Activated CD8-positive, alpha-beta memory T cell treated with anti-CD3 and anti-CD28 coated beads, Interleukin-2, amount 50 U/mL, for 24 hours (primary cell): ENCODE measurements around the gene UCP2.

Source experiments
- DNase-seq: peaks from one replicate; pipeline ENCODE4 v3.0.0-alpha.2; 2020; ENCODE audit errors: extremely low read depth

The UCP2 gene

DNA sequence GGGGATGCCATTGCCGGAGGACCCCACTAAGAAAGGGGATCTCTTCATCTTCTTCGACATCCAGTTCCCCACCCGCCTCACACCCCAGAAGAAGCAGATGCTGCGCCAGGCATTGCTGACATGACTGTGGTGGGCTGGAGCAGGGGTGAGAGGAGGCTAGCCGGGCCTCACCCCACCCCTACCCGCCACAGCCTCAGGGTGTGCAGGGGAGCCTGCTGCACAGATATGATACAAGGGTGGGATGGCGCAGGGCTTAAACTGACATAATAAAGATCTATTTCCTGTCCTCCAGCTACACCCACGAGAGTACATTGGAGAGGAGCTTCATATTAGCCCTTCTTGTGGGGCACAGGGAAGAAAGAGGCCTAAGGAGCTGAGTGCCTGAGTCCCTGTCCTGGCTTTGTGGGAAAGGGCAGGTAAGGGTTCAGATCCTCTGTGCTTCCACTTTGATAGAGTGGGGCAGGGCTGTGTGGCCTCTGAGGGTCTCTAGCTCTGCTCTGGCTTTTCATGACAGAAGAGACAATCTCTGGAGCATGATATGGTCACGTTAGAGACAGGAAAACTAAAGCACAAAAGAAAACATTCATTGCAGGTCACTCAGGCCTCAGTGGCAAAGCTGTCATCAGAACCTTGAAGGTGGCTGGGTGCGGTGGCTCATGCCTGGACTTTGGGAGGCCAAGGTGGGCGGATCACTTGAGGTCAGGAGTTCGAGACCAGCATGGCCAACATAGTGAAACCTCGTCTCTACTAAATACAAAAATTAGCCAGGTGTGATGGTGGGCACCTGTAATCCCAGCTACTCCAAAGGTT, 12.4 kb downstream of the UCP2 start:
- no peak for DNase-seq

GRCh38 chr11:73969091-73969490, 13.6 kb downstream of the UCP2 start:
- DNase-seq, result no peak

- DNase-seq, result no peak
Measured at GRCh38 chr11:73968356-73968966, 14.2 kb downstream of the UCP2 start.

DNA sequence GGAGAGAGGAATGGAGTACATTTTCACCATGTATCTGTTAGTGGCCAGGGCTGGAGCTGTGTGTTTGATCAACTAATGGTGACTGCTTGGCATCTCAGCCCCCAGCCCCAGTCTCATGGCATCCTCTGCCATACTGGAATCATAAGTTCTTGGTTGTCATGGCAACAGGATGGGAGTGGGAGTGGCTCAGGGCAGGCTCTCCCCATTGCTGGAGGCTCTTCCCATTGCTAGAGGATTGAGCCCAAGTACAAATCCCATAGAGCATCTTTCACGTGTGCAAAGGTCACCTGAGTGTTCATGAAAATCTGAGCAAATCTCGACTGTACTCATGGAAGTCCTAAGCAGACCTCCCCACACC, 16.9 kb downstream of the UCP2 start:
- no peak for DNase-seq

GRCh38 chr11:73965076-73965763, 17.4 kb downstream of the UCP2 start:
- no peak for DNase-seq

- no peak for DNase-seq
Measured at GRCh38 chr11:73963861-73964260, 18.8 kb downstream of the UCP2 start.

DNA sequence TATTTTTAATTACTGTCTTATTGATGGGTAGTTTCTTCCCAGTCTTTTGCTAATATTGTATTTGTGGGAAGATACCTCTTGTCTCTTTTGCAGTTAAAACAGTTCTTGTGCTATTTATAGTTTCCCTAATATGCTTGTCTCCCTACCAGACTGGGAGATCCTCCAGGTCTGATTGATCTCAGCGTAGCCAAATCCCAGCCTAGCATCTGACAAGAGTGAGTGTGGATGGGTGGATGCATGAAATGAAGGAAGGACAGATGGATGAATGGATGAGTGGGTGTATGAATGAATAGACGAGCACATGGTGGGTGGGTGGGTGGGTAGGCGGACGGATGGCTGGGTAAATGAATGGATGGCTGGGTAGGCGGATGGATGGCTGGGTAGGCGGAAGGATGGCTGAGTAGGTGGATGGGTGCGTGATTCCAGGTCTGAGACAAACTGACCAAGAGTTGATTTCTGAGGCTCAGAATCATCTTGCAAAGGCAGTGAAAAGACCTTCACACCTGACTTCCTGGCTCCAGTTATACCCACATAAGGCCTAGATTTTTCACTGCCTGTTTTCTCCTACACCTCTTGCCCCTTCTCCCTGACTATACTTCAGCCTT, 20.4 kb downstream of the UCP2 start:
- no peak for DNase-seq

DNA sequence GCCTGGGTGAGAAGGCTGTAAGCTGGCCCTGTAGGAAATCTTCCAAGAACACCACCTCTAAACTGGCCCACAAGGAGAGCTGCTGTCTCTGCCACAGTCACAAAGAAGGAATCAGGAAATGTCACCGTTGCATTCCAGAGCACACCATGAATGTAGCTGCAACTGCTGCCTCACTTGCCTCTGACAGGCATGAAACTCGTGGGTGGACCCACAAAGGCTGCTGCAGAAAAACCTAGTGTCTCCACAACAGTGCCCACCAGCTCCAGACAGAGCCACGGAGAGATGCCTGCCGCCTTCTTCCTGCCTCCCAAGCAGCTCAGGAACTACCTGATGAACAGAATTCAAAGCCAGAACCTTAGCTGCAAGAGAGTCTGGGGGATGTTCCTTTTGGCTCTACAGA, 21.3 kb downstream of the UCP2 start:
- DNase-seq, result no peak

- DNase-seq, result no peak
Measured at GRCh38 chr11:73958521-73959141, 24.0 kb downstream of the UCP2 start.

GRCh38 chr11:73957654-73958361, 24.8 kb downstream of the UCP2 start:
- no peak for DNase-seq

GRCh38 chr11:73956876-73957653, 25.6 kb downstream of the UCP2 start:
- no peak for DNase-seq

DNA sequence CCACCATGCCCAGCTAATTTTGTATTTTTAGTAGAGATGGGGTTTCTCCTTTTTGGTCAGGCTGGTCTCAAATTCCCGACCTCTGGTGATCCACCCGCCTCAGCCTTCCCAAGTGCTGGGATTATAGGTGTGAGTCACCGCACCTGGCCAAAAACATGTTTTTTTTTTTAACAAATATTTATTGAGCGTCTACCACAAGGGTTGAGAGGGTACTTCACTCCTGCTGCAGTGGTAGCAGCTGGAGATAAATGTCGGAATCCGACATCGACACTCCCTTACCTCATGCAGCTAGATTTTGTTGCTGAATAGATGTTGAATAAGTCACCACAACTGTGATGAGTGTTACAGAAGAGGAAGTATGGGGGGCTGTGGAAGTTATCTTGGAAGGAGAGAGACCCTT, 30.8 kb downstream of the UCP2 start:
- no peak for DNase-seq

DNA sequence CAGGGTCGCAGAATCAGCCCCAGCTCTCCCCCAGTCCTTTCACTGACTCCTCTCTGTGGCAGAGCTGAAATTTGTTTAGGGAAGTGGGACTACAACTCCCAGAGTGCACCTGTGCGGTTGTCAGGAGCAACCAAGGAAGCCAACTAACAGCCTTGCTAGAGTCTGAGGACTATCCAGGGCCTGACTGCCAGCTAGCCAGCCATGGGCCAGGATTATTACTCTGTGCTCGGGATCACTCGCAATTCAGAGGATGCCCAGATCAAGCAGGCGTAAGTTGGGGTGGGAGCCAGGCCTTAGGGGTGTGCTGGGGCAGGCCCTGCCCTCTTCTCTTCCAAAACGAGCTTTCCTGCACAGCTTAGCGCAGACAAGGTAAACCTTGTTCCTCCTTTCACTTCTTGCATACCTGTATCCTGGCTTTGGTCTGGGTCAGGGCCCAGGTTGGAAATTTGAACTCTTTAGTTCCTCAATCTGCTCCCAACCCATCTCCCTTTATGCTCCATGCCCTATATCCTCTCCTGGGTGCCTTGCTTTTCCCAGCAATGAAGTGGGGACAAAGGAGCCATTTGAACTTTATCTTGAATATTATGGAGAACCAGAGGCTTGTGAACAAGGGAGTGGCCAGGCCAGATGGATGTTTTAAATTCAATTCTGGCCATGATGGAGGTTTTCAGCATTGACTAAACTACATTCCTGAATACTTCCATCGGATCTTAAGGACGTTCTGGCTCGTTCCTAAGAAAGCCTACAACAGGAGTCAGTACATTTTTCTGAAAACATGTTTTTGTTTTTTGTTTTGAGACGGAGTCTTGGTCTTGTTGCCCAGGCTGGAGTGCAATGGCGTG, 31.6 kb downstream of the UCP2 start, which contains the start of gene DNAJB13:
TSS of gene DNAJB13 (plus strand) at position 158 of the 842 bp plus-strand sequence. CDS start at position 202, 44 bp downstream.
- DNase-seq, result no peak

DNA sequence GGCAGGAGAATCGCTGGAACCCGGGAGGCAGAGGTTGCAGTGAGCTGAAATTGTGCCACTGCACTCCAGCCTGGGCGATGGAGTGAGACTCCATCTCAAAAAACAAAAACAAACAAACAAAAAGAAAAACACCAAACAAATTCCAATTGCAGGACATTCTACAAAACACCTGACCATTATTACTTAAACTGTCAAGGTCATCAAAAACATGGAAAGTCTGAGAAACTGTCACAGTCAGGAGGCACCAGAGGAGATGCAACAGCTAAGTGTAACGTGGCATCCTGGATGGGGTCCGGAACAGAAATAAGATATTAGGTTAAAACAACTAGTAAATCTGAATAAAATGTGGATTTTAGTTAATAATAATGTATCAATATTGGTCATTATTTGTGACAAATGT, 32.7 kb downstream of the UCP2 start:
- DNase-seq, result no peak

GRCh38 chr11:73949246-73949645, 33.4 kb downstream of the UCP2 start:
- no peak for DNase-seq

- DNase-seq, result no peak
Measured at GRCh38 chr11:73946798-73947458, 35.7 kb downstream of the UCP2 start.

DNA sequence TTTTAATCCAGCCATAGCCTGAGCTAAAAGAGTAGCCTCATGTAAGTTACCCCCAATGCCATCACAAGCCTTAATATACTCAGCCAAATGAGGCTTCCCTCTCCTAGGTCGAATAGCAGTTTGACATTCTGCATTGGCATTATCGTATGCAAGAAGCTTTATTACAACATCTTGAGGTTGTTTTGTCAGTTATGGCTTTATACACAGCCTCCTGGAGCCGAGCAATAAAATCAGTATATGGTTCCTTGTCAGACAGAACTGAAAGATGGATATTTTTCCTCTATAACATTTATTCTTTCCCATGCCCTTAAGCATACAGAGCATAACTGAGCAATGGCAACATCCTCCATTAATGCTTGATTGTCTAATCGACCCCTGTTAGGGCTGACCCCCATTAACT, 37.2 kb downstream of the UCP2 start:
- no peak for DNase-seq

DNA sequence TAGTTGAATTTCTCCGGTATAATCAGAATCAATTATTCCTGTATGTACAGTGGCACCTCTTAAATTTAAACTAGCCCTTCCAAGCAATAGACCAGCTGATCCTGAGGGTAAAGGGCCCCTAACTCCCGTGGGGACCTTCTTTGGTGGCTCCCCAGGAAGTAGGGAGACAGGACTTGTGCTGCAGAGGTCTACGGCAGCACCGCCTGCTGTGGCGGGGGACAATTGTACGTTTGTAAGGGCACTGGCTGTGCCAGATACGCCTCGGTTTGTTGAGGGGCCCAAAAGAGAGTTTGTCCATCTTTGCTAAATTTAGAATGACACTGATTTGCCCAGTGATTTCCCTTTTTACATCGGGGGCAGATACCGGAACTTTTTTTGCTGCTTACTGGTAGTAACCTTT, 37.7 kb downstream of the UCP2 start:
- DNase-seq, result no peak

- DNase-seq, result no peak
Measured at GRCh38 chr11:73944085-73944484, 38.6 kb downstream of the UCP2 start.
